Limb (tissue), 2 donors: ENCODE data around the gene RSRC1.
A peak's percentile ranks its signal among the peaks of the same experiment; 100 is the strongest.
"Not testable (repeated sequence)": the region's sequence is repeated elsewhere in the genome, so short reads cannot be mapped to it uniquely, and the experiment has no call there.

Experiments used
- DNase-seq, 2 donors: peaks; one replicate each; pipeline ENCODE4 v3.0.0-alpha.2; 2016; ENCODE audit errors: extremely low spot score in 2 of 2

The RSRC1 gene

GRCh38 chr3:158100681-158101080 is 9.2 kb upstream of the RSRC1 start:
- DNase-seq: no peak

- peak in 1 of 2 donors; percentile 26 for DNase-seq
Measured at GRCh38 chr3:158101335-158102241, 8.3 kb upstream of the RSRC1 start.

DNA sequence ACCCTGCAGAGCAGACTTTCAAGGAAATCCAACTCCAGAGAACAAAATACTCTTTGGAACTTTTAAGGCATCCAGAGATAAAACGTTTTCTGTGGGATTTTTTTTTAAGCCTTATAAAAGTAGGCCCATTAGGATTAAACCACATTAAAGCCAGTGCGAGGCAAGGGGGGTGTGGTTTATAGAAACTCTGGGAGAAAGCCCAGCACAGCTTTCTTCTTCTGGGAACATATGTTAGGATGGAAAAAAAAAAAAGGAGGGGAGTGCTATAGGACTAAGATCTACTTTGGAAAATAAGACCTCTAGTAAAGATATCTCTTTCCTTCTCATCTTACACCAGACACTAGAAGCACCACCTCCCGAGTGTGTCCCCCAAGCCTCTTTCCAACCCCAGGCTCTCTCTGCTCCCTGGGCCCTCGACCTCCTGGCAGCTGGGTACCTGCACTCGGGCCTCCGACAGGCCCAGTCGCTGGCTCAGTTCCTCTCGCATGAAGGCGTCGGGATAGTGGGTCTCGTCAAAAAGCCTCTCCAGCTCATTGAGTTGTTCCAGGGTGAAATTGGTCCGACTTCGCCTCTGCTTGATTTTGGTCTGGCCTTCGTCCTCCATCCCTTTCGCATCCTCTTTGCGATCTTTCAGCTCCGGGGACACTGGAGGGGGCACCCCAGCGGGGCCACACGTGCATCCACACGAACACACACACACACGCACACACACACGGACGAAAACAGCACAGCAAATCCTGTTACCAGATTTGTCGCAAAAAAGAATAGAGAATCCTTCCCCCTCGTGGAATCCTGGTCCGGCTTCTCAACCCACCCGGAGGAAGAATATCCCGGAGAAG is 7.4 kb upstream of the RSRC1 start:
- DNase-seq: peak in 1 of 2 donors; percentile 59

DNA sequence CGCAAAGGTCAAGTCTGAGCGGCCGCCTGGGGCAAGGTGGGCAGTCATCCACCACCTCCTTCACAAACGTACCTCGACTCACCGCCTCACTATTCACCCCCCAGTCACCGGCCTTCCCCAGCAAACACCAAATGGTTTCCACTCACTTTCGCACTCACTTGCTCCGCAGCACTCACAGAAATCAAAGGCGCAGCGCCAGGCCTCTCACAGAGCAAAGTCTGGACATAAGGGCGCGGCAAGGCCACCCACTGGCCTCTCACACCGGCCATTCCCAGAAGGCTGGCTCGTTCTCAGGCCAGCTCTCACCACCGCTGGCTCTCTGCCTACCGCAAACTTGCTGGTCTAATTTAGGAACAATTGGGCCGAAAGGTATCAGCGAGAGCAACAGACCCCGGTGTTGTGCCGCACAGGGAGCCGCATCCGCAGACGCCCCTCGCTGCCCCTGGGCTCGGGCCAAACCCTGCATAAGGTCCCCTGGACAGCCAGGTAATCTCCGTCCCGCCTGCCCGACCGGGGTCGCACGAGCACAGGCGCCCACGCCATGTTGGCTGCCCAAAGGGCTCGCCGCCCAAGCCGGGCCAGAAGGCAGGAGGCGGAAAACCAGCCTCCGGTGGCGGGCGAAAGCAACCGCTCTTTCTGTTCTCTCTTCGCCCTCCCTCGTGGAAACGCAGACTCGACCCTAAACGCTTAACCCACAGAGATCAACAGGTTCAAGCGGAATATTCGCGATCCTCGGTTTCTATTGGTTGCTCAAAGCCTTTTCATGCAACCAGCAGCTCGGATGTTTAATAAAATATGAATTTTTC is 6.6 kb upstream of the RSRC1 start:
- DNase-seq: peak in 1 of 2 donors; percentile 61

DNA sequence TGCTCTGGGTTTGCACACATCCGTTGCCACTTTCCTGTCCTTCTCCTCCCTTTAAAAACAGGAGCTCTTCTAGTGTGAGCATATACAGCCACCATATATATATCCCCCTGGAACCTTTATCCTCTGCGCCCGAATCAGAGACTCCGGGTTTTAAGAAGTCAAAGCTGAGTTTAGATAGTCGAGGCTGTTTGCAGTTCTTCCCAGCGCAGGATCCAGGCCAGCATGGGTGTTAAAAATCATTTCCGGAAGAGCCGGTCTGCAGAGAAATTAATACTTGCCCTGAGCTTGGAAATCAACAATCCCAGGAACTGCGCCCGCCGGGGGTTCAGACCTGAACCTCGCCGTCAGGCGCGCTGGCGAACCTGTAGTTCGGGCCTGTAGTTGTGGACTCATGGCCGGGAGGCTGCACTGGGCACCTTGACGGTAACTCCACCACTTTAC is 6.0 kb upstream of the RSRC1 start:
- no peak for DNase-seq

- no peak for DNase-seq
Measured at GRCh38 chr3:158104431-158104921, 5.4 kb upstream of the RSRC1 start.

GRCh38 chr3:158105119-158105709 is 4.7 kb upstream of the RSRC1 start:
- DNase-seq: peak in 1 of 2 donors; percentile 60

DNA sequence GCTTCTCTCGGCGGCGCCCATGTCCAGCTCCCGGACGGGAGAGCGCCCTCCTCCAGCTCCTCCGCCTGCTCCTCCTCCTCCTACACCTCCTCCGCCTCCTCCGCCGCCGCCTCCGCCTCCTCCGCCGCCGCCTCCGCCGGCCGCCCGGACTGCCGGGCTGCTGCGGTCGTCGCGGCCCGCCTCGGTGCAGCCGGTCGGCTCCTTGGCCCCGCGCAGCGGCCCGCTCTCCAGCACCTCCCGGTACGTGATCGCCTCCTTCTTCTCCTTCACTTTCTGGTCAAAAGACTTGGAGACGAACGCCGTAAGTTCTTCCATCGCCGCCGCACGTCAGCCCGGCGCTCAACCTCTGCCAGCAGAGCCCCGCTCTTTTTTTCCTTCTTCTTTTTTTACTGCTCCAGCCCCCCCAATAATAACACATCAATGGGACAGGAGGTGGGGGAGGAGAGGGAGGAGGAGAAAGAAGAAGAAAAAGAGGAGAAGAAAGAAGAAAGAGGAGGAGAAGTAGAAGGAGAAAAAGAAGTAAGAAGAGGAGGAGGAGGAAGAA is 4.1 kb upstream of the RSRC1 start:
- DNase-seq: peak in 1 of 2 donors; percentile 73

GRCh38 chr3:158106766-158107471 is 3.0 kb upstream of the RSRC1 start:
- peak in 1 of 2 donors; percentile 74 for DNase-seq

DNA sequence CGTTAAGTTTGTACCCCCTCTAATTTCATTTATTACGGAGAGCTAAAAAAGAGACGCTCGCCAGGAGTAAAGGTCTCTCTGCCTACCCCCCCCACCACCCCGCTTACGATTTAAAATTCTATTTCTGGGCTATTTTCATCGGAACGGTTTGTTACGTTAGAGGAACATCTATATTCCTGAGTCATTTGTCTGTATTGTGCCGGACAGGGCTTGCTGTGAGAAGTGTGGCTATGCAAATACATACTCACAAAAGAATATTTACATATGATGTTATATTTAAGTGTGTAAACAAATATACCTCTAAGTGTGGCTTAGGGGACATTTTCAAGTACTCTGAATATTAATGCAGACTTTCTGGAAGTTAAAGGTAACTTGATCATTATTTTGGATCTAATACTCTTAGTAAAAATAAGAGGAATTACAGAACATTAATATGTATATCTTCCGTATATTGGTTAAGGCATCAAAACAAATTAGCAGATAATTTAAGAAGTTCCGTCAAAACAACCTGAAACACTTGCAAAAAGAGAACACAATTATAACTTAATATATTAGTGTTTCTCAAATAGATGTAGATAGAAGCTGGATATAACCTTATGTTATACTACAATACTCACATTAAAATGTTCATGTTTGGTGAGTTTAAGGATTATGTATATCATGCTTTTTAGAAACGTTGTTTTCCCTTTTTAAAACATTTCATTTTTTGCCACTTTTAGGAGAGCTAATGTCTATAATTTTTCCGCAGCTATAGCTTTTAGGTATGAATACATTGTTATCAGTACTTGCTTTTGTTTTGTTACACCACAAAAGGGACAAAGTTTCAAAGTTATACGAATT is 2.1 kb upstream of the RSRC1 start:
- DNase-seq: no peak

DNA sequence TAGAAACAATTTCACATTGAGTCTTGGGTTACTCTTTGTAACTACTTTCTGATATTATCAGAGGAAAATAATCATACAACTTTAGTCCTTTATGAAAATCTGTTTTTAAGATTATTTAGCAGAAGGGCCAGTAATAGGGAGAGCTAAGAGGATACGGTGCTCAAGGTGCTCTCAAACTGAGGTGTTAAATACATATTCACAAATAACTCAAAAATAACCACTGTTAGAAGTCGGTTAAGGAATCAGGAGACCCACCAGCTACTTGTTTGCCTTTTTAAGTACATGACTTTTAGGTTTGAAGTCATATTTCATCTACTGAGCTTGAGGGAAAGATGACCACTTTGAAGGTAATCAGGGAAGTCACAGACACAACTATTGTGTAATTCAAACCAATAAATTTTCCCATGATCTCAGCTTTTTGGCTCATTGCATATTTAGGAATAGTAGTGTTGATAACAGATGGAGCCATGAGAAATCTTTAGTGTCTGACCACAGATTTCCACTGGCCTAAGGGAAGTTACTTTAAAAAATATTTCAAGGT is 1.4 kb upstream of the RSRC1 start:
- no peak for DNase-seq

GRCh38 chr3:158109295-158109803 is 540 bp upstream of the RSRC1 start:
- DNase-seq: no peak

DNA sequence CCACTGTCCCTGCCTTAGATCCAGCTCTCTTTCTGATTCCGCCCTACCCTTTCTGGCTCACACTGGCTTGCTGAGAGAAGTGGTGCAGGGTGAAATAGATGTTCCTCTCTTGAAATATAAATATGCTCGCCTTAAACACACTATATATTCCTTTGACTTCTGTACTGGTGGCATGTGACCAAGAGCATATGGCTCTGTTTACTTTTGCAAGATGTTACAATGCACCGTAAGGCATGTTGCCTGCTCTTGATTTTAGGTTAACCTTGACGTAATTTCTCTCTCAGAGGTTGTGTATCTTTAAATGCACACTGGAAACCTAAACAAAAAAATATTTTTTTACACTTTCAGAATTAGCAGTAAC is 749 bp downstream of the RSRC1 start:
- DNase-seq: no peak

DNA sequence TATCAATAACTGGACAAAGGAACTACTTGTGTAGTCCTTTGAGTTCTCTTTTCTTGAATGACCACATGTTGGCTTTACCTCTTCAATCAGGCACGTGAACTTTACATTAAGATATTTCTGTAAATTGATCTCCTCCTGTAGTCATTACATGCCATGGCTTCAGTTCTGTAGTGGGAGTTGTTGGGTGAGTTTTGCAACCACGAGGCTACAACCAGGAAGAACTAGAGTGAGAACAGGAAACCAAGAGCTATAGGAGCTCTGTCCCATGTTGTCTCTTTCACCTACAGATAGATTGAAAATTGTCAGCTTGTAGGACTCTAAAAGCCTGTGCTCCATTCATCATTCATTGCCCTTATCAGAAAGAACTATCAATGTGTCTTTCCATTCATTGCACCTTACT is 2.0 kb downstream of the RSRC1 start:
- DNase-seq: no peak

DNA sequence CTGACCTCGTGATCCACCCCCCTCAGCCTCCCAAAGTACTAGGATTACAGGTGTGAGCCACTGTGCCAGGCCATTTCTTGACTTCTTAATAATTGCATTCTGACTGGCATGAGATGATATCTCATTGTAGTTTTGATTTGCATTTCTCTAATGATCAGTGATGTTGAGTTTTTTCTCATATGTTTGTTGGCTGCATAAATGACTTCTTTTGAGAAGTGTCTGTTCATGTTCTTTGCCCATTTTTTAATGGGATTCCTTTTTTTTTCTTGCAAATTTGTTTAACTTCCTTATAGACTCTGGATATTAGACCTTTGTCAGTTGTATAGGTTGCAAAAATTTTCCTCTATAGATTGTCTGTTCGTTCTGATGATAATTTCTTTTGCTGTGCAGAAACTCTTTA is 3.7 kb downstream of the RSRC1 start:
- DNase-seq: not testable (repeated sequence)

GRCh38 chr3:158120330-158120729 is 10.4 kb downstream of the RSRC1 start:
- no peak for DNase-seq

GRCh38 chr3:158121295-158121694 is 11.4 kb downstream of the RSRC1 start:
- no peak for DNase-seq

DNA sequence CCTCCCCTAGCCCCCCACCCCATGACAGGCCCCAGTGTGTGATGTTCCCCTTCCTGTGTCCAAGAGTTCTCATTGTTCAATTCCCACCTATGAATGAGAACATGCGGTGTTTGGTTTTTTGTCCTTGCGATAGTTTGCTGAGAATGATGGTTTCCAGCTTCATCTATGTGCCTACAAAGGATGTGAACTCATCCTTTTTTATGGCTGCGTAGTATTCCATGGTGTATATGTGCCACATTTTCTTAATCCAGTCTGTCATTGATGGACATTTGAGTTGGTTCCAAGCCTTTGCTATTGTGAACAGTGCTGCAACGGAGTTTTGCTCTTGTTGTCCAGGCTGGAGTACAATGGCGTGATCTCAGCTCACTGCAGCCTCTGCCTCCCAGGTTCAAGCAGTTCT is 12.8 kb downstream of the RSRC1 start:
- not testable (repeated sequence) for DNase-seq
